Stimulated activated CD4-positive, alpha-beta T cell treated with anti-CD3 and anti-CD28 coated beads, Interleukin-1b, Interleukin-23, amount 100 ng/mL, for 4 hours (primary cell): ENCODE data around the gene PSAP.
A peak's percentile ranks its signal among the peaks of the same experiment; 100 is the strongest.
"Not testable (repeated sequence)": the region's sequence is repeated elsewhere in the genome, so short reads cannot be mapped to it uniquely, and the experiment has no call there.

Experiments
- DNase-seq, 2 donors: peaks; one replicate each; pipeline ENCODE4 v3.0.0-alpha.2; 2020; ENCODE audit warnings: low read depth in 2 of 2

The PSAP gene

GRCh38 chr10:71850743-71851464 is at the start of gene PSAP:
Gene PSAP (minus strand): TSS chr10:71851251. CDS start chr10:71851221, 30 bp downstream.
- DNase-seq, result peak; percentile 98

GRCh38 chr10:71900441-71901180 is 49.6 kb upstream of the PSAP start:
- DNase-seq, result no peak

- no peak for DNase-seq
These were observed 48.8 kb upstream of the PSAP start for GRCh38 chr10:71899665-71900412.

- DNase-seq, result not testable (repeated sequence)
These were observed 47.3 kb upstream of the PSAP start for GRCh38 chr10:71898346-71898745.

- DNase-seq, result no peak
These were observed 42.9 kb upstream of the PSAP start for GRCh38 chr10:71893920-71894319.

GRCh38 chr10:71893258-71893815 is 42.3 kb upstream of the PSAP start:
- DNase-seq, result no peak

GRCh38 chr10:71891437-71891836 is 40.4 kb upstream of the PSAP start:
- no peak for DNase-seq

GRCh38 chr10:71889388-71889987 is 38.4 kb upstream of the PSAP start:
- no peak for DNase-seq

- peak; percentile 32 to 51 for DNase-seq
These were observed 37.8 kb upstream of the PSAP start for GRCh38 chr10:71888623-71889387.

- no peak for DNase-seq
These were observed 37.2 kb upstream of the PSAP start for GRCh38 chr10:71888248-71888622.

- DNase-seq, result no peak
These were observed 36.7 kb upstream of the PSAP start for GRCh38 chr10:71887743-71888142.

- DNase-seq, result no peak
These were observed 32.0 kb upstream of the PSAP start for GRCh38 chr10:71882813-71883659.

GRCh38 chr10:71881647-71882355 is 30.8 kb upstream of the PSAP start:
- DNase-seq, result no peak

- not testable (repeated sequence) for DNase-seq
These were observed 30.2 kb upstream of the PSAP start for GRCh38 chr10:71881307-71881624.

GRCh38 chr10:71880425-71881306 is 29.6 kb upstream of the PSAP start:
- no peak for DNase-seq

- DNase-seq, result no peak
These were observed 27.4 kb upstream of the PSAP start for GRCh38 chr10:71878327-71879034.

- no peak for DNase-seq
These were observed 26.8 kb upstream of the PSAP start for GRCh38 chr10:71877821-71878220.
